ENCODE results near the gene MAP3K5. TPM values are rescaled to one million over a fixed set of nuclear protein-coding genes. Genes with fewer than 3 reads are reported as not detected.

Gene MAP3K5
- total and polyA plus RNA-seq, 2 donors (not counting 3 experiments of a cell fraction or from before 2014, with no cell fraction given) = 1.5 to 7.0 TPM

DNA sequence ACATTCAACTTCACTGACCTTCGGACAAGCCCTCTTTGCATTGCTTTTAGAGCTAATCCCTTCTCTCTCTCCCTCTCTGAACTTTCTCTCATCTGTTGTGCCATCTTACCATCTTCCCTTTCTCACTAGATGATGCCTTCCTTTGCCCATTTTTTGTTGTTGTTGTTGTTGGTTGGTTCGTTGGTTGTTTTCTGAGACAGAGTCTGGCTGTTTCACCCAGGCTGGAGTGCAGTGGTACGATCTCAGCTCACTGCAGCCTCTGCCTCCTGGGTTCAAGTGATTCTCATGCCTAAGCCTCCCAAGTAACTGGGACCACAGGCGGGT lies 18.8 kb downstream of the MAP3K5 start:
- Histone ChIP-seq H3K4me1 (ENCODE audit: control insufficient read depth, extremely low read depth, insufficient read depth, low read length) (no peaks in the 10 kb centered on the region), H3K4me3 (replicated peaks in 1 of 3; ENCODE audit: insufficient read depth in 1 of 3, low read depth in 1 of 3, low read length in 3 of 3) (no peak overlapping the region), H3K9me3 (replicated peaks; ENCODE audit: control insufficient read depth, insufficient read depth, low read length) (no peaks in the 10 kb centered on the region), H4K20me1 (replicated peaks; ENCODE audit: control insufficient read depth, extremely low read depth, insufficient read depth, low read length) (no peaks in the 10 kb centered on the region), H3K27me3 (ENCODE audit: control insufficient read depth in 2 of 2, insufficient read depth in 2 of 2, low read length in 2 of 2) (no peaks in the 10 kb centered on the region), H3K36me3 (ENCODE audit: control insufficient read depth in 2 of 2, extremely low read depth in 1 of 2, insufficient read depth in 2 of 2, low read length in 2 of 2) (no peaks in the 10 kb centered on the region), H3K9ac (replicated peaks; ENCODE audit: extremely low read depth, insufficient read depth, low read length) (no peak overlapping the region), H2AFZ (ENCODE audit: low read depth, low read length) (no peak overlapping the region), H3K79me2 (ENCODE audit: control insufficient read depth, insufficient read depth, low read length) (no peaks in the 10 kb centered on the region), H3K9me1 (replicated peaks; ENCODE audit: control insufficient read depth, extremely low read depth, insufficient read depth, low read length) (no peaks in the 10 kb centered on the region), H3K4me2 (ENCODE audit: insufficient read depth, low read length) (no peak overlapping the region), H3K27ac (ENCODE audit: insufficient read depth, low read depth, low read length) (no peak overlapping the region)
- TF ChIP-seq MYC (IDR thresholded peaks at IDR 0.05; ENCODE audit: low read depth, low read length) (no peak), JUN (IDR thresholded peaks at IDR 0.05; ENCODE audit: borderline replicate concordance, insufficient read depth, insufficient read length, low read depth) (no peak), EZH2 (IDR thresholded peaks at IDR 0.05; ENCODE audit: borderline replicate concordance, low read depth, low read length, severe bottlenecking) (no peak), MAX (IDR thresholded peaks at IDR 0.05; ENCODE audit: insufficient read depth, insufficient read length) (no peak)
- TF ChIP-seq, protein P1, sequence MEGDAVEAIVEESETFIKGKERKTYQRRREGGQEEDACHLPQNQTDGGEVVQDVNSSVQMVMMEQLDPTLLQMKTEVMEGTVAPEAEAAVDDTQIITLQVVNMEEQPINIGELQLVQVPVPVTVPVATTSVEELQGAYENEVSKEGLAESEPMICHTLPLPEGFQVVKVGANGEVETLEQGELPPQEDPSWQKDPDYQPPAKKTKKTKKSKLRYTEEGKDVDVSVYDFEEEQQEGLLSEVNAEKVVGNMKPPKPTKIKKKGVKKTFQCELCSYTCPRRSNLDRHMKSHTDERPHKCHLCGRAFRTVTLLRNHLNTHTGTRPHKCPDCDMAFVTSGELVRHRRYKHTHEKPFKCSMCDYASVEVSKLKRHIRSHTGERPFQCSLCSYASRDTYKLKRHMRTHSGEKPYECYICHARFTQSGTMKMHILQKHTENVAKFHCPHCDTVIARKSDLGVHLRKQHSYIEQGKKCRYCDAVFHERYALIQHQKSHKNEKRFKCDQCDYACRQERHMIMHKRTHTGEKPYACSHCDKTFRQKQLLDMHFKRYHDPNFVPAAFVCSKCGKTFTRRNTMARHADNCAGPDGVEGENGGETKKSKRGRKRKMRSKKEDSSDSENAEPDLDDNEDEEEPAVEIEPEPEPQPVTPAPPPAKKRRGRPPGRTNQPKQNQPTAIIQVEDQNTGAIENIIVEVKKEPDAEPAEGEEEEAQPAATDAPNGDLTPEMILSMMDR (IDR thresholded peaks at IDR 0.05; ENCODE audit: extremely low read depth in 1 of 2, insufficient read depth in 1 of 2, low read depth in 1 of 2, low read length in 2 of 2) = no peak
- CTCF ChIA-PET = interaction anchor here (1.2 kb wide), 1 partner anchor 129 kb away, joined by 3 read pairs; no protein-coding TSS in a partner anchor
- BruUV-seq (replicated peaks) = no TSS peak
- DNase-seq (ENCODE audit: low read depth, low spot score) = no peak
- intact Hi-C loops (cut with micrococcal nuclease) (no loop called here), dilution Hi-C loops (cut with MboI; ENCODE audit: extremely low pct_ligation_motif_present, low sequenced_read_pairs) (no loop called here)
- no peak for FAIRE-seq
- POLR2A ChIA-PET = no interaction called here

Data from endothelial cell of umbilical vein (primary cell).